Lung (tissue), 12 donors: ENCODE results near the gene LCN1. TPM values are rescaled to one million over a fixed set of nuclear protein-coding genes. Genes with fewer than 3 reads are reported as not detected.
"Not testable (repeated sequence)": the region's sequence is repeated elsewhere in the genome, so short reads cannot be mapped to it uniquely, and the experiment has no call there.

Experiments
- ATAC-seq: fragments of 200-7000 bp; cut with Tn5 transposase; one replicate; pipeline ENCODE4 v1.9.1; 2020; ENCODE audit warnings: moderate number of reproducible peaks; ENCODE audit not compliant: insufficient read depth, low FRiP score
- DNase-seq, 3 donors: peaks; one replicate each; pipeline ENCODE4 v3.0.0-alpha.2; 2013 to 2017
- H3K27ac ChIP-seq, 2 donors: one replicate each; pipeline ENCODE4 v1.5.1; 2013; ENCODE audit warnings: mild to moderate bottlenecking in 2 of 2, moderate library complexity in 2 of 2, control low read depth in 1 of 2, inconsistent platforms in 1 of 2, low read depth in 1 of 2, low read length in 1 of 2
- H3K27me3 ChIP-seq, 3 donors: one replicate each; pipeline ENCODE4 v1.5.1; 2013; ENCODE audit warnings: low read length in 2 of 3; ENCODE audit not compliant: control insufficient read depth in 3 of 3, insufficient read depth in 3 of 3
- H3K36me3 ChIP-seq, 4 donors: one replicate each; pipeline ENCODE4 v1.5.1; 2013; ENCODE audit warnings: low read length in 4 of 4, mild to moderate bottlenecking in 1 of 4, moderate library complexity in 1 of 4; ENCODE audit not compliant: control insufficient read depth in 4 of 4, insufficient read depth in 4 of 4
- H3K4me1 ChIP-seq, 5 donors: one replicate each; pipeline ENCODE4 v1.5.1; 2013; ENCODE audit warnings: low read length in 5 of 5, mild to moderate bottlenecking in 2 of 5, moderate library complexity in 1 of 5; ENCODE audit not compliant: control insufficient read depth in 5 of 5, insufficient read depth in 5 of 5
- H3K4me3 ChIP-seq: one replicate; pipeline ENCODE4 v1.5.1; 2013; ENCODE audit warnings: mild to moderate bottlenecking, control low read depth, moderate library complexity
- H3K9ac ChIP-seq, 2 donors: one replicate each; pipeline ENCODE4 v1.5.1; 2013; ENCODE audit warnings: low read length in 2 of 2, control low read depth in 1 of 2; ENCODE audit not compliant: insufficient read depth in 1 of 2
- H3K9me3 ChIP-seq, 4 donors: one replicate each; pipeline ENCODE4 v1.5.1; 2013; ENCODE audit warnings: low read length in 3 of 4, mild to moderate bottlenecking in 1 of 4, moderate library complexity in 1 of 4; ENCODE audit not compliant: control insufficient read depth in 4 of 4, insufficient read depth in 3 of 4
- WGBS, 2 donors: extraction: QIAGEN DNeasy Blood & Tissue Kit; methylation state at CpG; one replicate each; pipeline ENCODE4 v1.1.7; 2013; 5-methylcytosine and 5-hydroxymethylcytosine counted together
- polyA plus RNA-seq, 2 donors: library from polyadenylated mRNA; stranded (reverse); fragments of 200-250 nt; gene quantifications; one replicate each; pipeline ENCODE4 v1.2.1, GENCODE V29; 2013
- total RNA-seq, 2 donors: library from RNA; depleted of rRNA in 1 of 2; stranded (reverse); fragments of >200 nt in 1 of 2; gene quantifications; one replicate each; pipeline ENCODE4 v1.2.1, GENCODE V29; 2014 to 2021
- TF ChIP-seq, protein P1 (sequence below): IDR thresholded peaks from 2 replicates; pipeline ENCODE4 v1.5.1; 2012; ENCODE audit warnings: mild to moderate bottlenecking; ENCODE audit errors: control extremely low read depth, extremely low read depth
- donor health status: control.
- donor health status: control.
- donor health status: Bipolar disorder and iron deficiency.
- donor health status: healthy.
- donor health status: DM: yes; HTN: yes; CAD: no.

Gene LCN1
- total and polyA plus RNA-seq, 4 donors = not detected

DNA sequence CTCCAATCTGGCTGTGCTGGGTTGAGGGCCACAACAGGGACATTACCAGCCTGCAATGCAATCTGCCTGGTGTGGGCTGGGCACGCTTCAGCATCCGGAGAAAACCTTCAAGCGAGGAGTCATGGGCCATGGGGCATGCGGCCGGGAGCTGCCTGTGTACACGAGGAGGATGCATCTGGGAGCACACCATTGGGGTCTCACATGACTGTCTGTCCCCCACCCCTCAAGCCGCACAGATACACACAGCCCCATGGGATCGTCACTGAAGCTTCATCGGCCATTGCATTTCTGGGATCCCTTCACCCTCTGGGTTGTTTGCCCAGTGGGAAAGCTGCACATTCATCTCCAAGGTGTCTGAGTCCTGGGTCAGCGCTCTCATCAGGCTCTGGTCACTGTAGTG is 9.9 kb downstream of the LCN1 start:
- DNase-seq = no peak
- Histone ChIP-seq H3K27me3 (no peaks in the 10 kb centered on the region), H3K36me3 (no peaks in the 10 kb centered on the region), H3K27ac (no peak overlapping the region), H3K4me1 (no peaks in the 10 kb centered on the region), H3K9ac (no peak overlapping the region), H3K9me3 (no peaks in the 10 kb centered on the region), H3K4me3 (no peak overlapping the region)
- WGBS, 2 donors = 93 to 97% methylated on average over 10 of the region's 10 CpGs
- TF ChIP-seq, protein P1, sequence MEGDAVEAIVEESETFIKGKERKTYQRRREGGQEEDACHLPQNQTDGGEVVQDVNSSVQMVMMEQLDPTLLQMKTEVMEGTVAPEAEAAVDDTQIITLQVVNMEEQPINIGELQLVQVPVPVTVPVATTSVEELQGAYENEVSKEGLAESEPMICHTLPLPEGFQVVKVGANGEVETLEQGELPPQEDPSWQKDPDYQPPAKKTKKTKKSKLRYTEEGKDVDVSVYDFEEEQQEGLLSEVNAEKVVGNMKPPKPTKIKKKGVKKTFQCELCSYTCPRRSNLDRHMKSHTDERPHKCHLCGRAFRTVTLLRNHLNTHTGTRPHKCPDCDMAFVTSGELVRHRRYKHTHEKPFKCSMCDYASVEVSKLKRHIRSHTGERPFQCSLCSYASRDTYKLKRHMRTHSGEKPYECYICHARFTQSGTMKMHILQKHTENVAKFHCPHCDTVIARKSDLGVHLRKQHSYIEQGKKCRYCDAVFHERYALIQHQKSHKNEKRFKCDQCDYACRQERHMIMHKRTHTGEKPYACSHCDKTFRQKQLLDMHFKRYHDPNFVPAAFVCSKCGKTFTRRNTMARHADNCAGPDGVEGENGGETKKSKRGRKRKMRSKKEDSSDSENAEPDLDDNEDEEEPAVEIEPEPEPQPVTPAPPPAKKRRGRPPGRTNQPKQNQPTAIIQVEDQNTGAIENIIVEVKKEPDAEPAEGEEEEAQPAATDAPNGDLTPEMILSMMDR = no peak
- ATAC-seq = no peak

DNA sequence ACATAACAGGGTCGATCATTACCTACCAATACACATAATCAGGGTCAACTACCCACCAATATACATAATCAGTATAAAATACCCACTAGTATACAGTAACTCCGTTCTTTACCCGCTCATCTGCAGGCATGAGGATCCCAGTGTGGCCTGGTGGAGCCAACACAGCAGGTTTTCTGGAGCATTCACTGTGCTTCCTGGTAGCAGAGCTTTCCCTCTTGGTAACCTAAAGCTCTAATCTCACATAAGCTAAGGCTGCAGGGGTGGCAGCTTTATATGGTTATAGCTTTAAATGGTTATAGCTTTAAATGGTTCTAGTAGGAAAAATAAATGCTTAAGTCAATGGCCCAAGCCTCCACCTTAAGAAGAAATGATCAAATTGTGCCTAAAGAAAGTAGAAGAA is 11.9 kb downstream of the LCN1 start:
- TF ChIP-seq, protein P1 = no peak
- H3K36me3 ChIP-seq = no peaks in the 10 kb centered on the region
- H3K27me3 ChIP-seq = peaks cover 0 to 2% (median 0%) of the 10 kb centered on the region in 3 donors
- ATAC-seq (no peak), DNase-seq (peak in 1 of 3 donors; percentile 4)
- 93 to 97% methylated on average over 3 of the region's 3 CpGs for WGBS, 2 donors
- no peak overlapping the region for H3K9ac ChIP-seq
- H3K4me1 ChIP-seq = no peaks in the 10 kb centered on the region
- no peaks in the 10 kb centered on the region for H3K9me3 ChIP-seq
- H3K4me3 ChIP-seq = no peak overlapping the region
- H3K27ac ChIP-seq = no peak overlapping the region

DNA sequence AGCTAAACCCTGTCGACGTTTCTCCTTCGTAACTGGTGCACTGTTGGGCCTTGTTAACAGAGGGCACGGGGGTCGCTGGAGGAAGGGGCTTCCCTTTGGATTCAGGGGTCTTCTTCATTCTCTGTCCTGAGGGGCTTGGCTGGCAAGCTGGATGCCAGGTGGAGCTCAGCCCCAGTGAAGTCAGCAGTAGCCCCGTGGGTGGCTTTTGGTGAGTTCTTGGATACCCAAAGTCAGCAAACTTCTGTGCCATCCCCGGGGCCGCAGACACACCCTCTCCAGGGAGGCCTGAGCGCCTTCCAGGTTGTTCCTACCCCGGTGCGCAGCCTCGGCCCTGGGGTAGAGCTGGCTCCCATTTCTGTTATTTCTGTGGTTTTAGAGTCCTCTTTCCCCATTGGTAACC is 12.4 kb downstream of the LCN1 start:
- no peaks in the 10 kb centered on the region for H3K4me1 ChIP-seq
- DNase-seq = no peak
- TF ChIP-seq, protein P1 = no peak
- peaks cover 0 to 2% (median 0%) of the 10 kb centered on the region in 3 donors for H3K27me3 ChIP-seq
- no peaks in the 10 kb centered on the region for H3K9me3 ChIP-seq
- 90 to 98% methylated on average over 12 of the region's 12 CpGs for WGBS, 2 donors
- no peaks in the 10 kb centered on the region for H3K36me3 ChIP-seq
- no peak overlapping the region for H3K9ac ChIP-seq
- no peak overlapping the region for H3K27ac ChIP-seq
- ATAC-seq = no peak
- no peak overlapping the region for H3K4me3 ChIP-seq

DNA sequence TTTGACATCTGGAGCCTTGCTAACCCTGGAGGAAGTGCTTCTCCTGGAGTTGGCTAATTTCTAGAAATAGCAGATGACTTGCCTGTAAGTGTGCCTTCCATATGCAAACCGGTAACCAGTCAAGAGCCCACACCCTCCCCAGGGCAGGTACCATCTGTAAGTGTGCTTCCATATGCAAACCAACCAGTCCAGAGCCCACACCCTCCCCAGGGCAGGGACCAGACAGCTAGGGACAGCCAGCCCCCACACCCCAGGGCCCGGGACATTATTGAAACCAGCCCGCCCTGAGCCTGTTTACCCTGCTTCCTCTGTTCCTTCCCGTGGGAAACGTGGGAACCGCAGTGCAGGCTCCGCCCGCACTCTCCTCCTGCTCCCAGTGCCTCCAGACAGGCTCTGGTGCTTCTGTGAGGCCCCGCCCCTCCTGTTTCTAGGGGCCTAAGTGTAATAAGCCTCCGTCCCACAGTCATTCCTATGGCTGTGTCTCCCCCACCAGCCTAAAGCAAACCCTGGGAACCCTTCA is 13.0 kb downstream of the LCN1 start:
- H3K4me1 ChIP-seq, H3K9me3 ChIP-seq, H3K4me3 ChIP-seq, H3K9ac ChIP-seq, H3K36me3 ChIP-seq, H3K27me3 ChIP-seq, ATAC-seq, DNase-seq, H3K27ac ChIP-seq: not testable (repeated sequence)
- WGBS, 2 donors = 23 to 33% methylated on average over 10 of the region's 10 CpGs

DNA sequence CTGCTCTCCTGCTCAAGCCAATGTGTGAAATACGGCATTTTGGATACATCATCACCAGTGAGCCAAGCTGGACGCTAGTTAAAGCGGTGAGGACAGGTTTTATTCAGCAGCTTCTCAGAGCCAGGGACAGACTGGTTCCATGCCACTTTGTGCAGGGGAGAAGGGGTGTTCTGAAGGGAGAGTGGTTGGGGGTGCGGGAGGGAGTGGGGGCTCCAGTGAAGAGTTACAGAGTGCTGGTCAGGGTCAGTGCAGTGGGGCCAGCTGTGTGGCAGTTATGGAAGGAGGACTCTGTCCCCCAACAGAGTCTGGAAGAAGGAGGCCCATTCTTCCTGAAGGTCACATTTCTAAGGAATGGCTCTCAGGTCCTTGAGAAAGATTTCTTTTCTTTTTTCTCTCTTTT is 13.6 kb downstream of the LCN1 start:
- WGBS, 2 donors = 72 to 78% methylated on average over 4 of the region's 4 CpGs
- DNase-seq = not testable (repeated sequence)

DNA sequence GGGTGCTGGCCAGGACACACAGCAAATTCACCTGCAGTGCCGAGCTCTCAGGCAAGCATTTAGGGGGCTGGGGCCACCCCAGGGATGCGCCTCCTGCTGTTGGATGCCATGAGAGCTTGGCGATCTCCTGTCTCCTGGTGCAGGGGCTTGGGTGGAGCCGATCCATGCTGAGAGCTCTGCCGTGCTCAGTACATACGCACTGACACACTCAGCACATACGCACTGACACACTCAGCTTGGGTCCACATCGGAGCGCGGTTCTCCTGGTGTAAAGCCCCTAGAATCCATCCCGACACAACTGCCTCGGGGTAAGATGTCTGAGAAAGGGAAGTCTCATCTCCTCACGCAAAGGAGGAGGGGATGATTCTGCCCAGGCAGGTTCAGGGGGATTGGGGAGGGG is 14.4 kb downstream of the LCN1 start:
- not testable (repeated sequence) for H3K36me3 ChIP-seq, H3K27ac ChIP-seq, H3K4me3 ChIP-seq, H3K27me3 ChIP-seq, H3K4me1 ChIP-seq, H3K9me3 ChIP-seq, H3K9ac ChIP-seq, ATAC-seq, DNase-seq
- 80 to 90% methylated on average over 10 to 13 of the region's 13 CpGs for WGBS, 2 donors

More for the DNA sequence above, 13.6 kb downstream of the LCN1 start:
- not testable (repeated sequence) for H3K27ac ChIP-seq, H3K4me3 ChIP-seq, H3K36me3 ChIP-seq, H3K9ac ChIP-seq, H3K27me3 ChIP-seq, H3K9me3 ChIP-seq, ATAC-seq, H3K4me1 ChIP-seq
